AG04449 (cell line): ENCODE measurements around the gene FAM53A.

ENCODE experiments used
- CTCF ChIA-PET: fragments of 350-600 bp; formaldehyde crosslinking; extraction: SDS; loops from one replicate; lab custom pipeline; 2021; ENCODE audit warnings: antibody characterized with exemption; lab: Yijun Ruan, JAX
- POLR2A ChIA-PET: fragments of 400-600, 350-600 bp; formaldehyde crosslinking; extraction: SDS; loops from one replicate; lab custom pipeline; 2020; ENCODE audit warnings: antibody characterized with exemption, inconsistent platforms; lab: Yijun Ruan, JAX
- DNase-seq: peaks from one replicate; pipeline ENCODE4 v3.0.0-alpha.2; 2010; ENCODE audit warnings: low read depth, low spot score
- H3K4me3 ChIP-seq: 2 replicates; pipeline ENCODE4 v1.5.1; 2011; ENCODE audit warnings: low read depth, mild to moderate bottlenecking, control low read depth, low read length
- CTCF ChIP-seq: IDR thresholded peaks from one replicate; pipeline ENCODE4 v1.5.1; 2011; ENCODE audit warnings: mild to moderate bottlenecking, moderate library complexity, low read length, control low read depth, inconsistent platforms; ENCODE audit not compliant: insufficient read depth; ENCODE audit errors: missing control alignments

The FAM53A gene

GRCh38 chr4:1616557-1616930, 67.6 kb downstream of the FAM53A start:
- H3K4me3 ChIP-seq: no peak overlapping the region
- CTCF ChIA-PET: interaction anchor here (1.0 to 1.3 kb wide), 2 partner anchors 10 to 13 kb away, joined by 4 read pairs; no protein-coding TSS in a partner anchor
- no peak for DNase-seq

GRCh38 chr4:1615786-1616556, 68.1 kb downstream of the FAM53A start:
- POLR2A ChIA-PET: no interaction called here
- no peak overlapping the region for H3K4me3 ChIP-seq
- CTCF ChIA-PET: interaction anchor here (1.3 kb wide), 1 partner anchor 13 kb away, joined by 4 read pairs; no protein-coding TSS in a partner anchor
- no peak for DNase-seq
- TF ChIP-seq CTCF: no peak

More at GRCh38 chr4:1616557-1616930, 67.6 kb downstream of the FAM53A start:
- no peak for TF ChIP-seq CTCF
- POLR2A ChIA-PET: no interaction called here

GRCh38 chr4:1614854-1615595, 69.1 kb downstream of the FAM53A start:
- TF ChIP-seq CTCF: no peak
- CTCF ChIA-PET: interaction anchor here (2.3 kb wide), 1 partner anchor 14 kb away, joined by 9 read pairs; no protein-coding TSS in a partner anchor
- no peak overlapping the region for H3K4me3 ChIP-seq
- POLR2A ChIA-PET: no interaction called here
- no peak for DNase-seq

- no peak for DNase-seq
- ChIA-PET CTCF (interaction anchor here (2.3 kb wide), 1 partner anchor 15 kb away, joined by 9 read pairs; no protein-coding TSS in a partner anchor), POLR2A (no interaction called here)
- TF ChIP-seq CTCF: no peak
- no peak overlapping the region for H3K4me3 ChIP-seq
These were observed 69.6 kb downstream of the FAM53A start for GRCh38 chr4:1614502-1614853.

GRCh38 chr4:1614049-1614448, 70.1 kb downstream of the FAM53A start:
- DNase-seq: no peak
- POLR2A ChIA-PET: no interaction called here
- H3K4me3 ChIP-seq: no peak overlapping the region
- TF ChIP-seq CTCF: no peak
- CTCF ChIA-PET: interaction anchor here (2.3 kb wide), 1 partner anchor 15 kb away, joined by 9 read pairs; no protein-coding TSS in a partner anchor

- no peak overlapping the region for H3K4me3 ChIP-seq
- no peak for DNase-seq
- no peak for TF ChIP-seq CTCF
- ChIA-PET CTCF (interaction anchor here (2.3 kb wide), 1 partner anchor 16 kb away, joined by 9 read pairs; no protein-coding TSS in a partner anchor), POLR2A (no interaction called here)
These were observed 71.0 kb downstream of the FAM53A start for GRCh38 chr4:1613099-1613495.
